Erythroblast (primary cell): ENCODE results near the gene STOX1.
"Not testable (repeated sequence)": the region's sequence is repeated elsewhere in the genome, so short reads cannot be mapped to it uniquely, and the experiment has no call there.

ENCODE experiments used
- GATA1 ChIP-seq: IDR thresholded peaks from 2 replicates; pipeline ENCODE4 v1.6.1; 2011; ENCODE audit warnings: low read depth, mild to moderate bottlenecking, control low read depth, low read length, moderate library complexity
- POLR2A ChIP-seq: IDR thresholded peaks from 2 replicates; pipeline ENCODE4 v1.6.1; 2011; ENCODE audit warnings: mild to moderate bottlenecking, low read length

GRCh38 chr10:68929888-68930287, 102.6 kb downstream of the STOX1 start:
- not testable (repeated sequence) for TF ChIP-seq GATA1, POLR2A
